Stimulated activated CD8-positive, alpha-beta memory T cell treated with anti-CD3 and anti-CD28 coated beads, Interleukin-2, amount 100 ng/mL, for 48 hours (primary cell): ENCODE results near the gene SPR.
"Not testable (repeated sequence)": the region's sequence is repeated elsewhere in the genome, so short reads cannot be mapped to it uniquely, and the experiment has no call there.

Source experiments
- DNase-seq, 2 donors: peaks; one replicate each; pipeline ENCODE4 v3.0.0-alpha.2; 2020; ENCODE audit warnings: low read depth in 2 of 2

SPR gene

GRCh38 chr2:72888438-72889202 lies 1.4 kb downstream of the SPR start:
- DNase-seq, result no peak

GRCh38 chr2:72889991-72890390 lies 2.8 kb downstream of the SPR start:
- no peak for DNase-seq

DNA sequence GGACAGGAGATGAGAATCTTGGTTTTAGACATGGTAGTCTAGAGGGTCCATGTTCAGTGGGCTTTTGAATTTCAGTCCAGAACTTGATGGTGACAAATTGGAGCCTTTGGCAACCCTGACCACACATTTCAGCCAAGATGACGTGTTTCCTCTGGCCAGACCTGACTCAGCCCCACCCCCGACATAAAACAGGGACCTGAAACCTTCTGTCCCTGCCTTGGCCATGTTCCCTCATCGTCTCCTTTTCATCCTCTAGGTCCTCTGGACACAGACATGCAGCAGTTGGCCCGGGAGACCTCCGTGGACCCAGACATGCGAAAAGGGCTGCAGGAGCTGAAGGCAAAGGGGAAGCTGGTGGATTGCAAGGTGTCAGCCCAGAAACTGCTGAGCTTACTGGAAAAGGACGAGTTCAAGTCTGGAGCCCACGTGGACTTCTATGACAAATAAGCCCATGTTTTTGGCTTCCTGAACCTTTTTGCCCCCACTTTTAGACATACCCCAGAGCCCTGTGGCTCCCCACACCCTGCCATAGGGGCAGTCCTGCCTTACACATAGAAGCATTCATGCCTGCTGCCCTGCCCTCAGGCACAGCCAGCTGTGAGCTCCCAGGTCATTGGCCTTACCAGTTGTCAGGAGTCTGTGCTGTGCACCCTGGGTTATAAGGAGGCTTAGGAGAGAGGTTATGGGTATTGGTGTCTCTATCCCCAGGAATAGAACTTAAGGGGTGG lies 4.0 kb downstream of the SPR start:
- no peak for DNase-seq

GRCh38 chr2:72892506-72893173 lies 5.4 kb downstream of the SPR start:
- peak; percentile 34 to 40 for DNase-seq

DNA sequence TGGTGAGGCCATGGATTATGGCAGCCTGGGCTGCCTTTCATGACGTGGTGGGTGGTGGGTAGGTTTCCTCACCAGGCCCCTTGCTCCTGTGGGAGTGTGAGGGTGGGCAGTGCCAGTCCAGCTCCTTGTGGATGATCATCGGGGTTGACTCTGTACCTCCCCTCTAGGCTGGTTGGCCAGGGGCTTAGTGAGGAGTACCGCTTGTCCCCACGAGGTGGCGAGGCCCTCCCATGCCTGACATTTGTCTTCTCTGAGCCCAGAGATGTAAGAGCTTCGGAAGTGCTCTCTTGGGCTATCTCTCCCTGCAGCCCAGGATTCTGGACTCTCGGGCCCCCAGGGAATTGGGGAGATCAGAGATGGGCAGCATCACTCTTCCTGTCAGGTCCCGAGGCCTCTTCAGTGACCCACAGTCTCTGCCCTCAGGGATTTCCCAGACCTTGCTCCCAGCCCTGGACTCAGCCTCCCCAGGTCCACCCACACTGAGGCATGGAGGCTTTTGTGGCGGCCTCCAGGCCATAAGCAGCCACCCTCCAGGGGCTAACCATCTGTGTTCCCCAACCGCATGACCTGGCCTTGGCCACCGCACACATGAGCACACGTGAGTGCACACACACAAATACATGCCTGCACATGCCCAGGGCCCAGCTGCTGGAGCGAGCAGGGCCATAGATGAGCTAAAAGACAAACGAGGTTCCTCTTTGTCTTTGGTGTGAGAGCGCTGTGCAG lies 6.5 kb downstream of the SPR start:
- peak in 1 of 2 donors; percentile 37 for DNase-seq

- no peak for DNase-seq
Observed at GRCh38 chr2:72894514-72894913, 7.3 kb downstream of the SPR start.

- DNase-seq, result no peak
Observed at GRCh38 chr2:72895154-72895553, 7.9 kb downstream of the SPR start.

GRCh38 chr2:72895759-72896281 lies 8.6 kb downstream of the SPR start:
- no peak for DNase-seq

DNA sequence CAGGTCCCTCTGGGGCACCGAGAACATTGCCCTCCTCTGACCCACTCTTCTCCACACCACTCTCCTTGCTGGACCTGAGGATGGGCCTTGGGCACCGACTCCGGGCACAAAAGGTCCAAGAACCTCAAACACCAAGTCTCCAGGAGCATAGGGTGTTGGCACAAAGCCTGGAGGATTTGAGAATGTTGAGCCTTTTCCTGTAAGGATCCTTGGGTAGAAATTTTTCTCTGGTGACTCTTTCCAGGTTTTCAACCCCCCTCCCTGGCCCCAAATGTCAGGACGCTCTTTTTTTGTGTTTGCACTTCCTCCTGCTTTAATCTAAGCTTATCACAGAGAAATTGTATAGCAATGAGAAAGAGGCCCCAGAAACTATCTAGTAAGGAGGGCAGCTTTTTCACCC lies 9.2 kb downstream of the SPR start:
- no peak for DNase-seq

GRCh38 chr2:72897785-72898584 lies 10.8 kb downstream of the SPR start:
- DNase-seq, result no peak

- DNase-seq, result no peak
Observed at GRCh38 chr2:72898585-72898906, 11.3 kb downstream of the SPR start.

- DNase-seq, result no peak
Observed at GRCh38 chr2:72900191-72900825, 13.1 kb downstream of the SPR start.

DNA sequence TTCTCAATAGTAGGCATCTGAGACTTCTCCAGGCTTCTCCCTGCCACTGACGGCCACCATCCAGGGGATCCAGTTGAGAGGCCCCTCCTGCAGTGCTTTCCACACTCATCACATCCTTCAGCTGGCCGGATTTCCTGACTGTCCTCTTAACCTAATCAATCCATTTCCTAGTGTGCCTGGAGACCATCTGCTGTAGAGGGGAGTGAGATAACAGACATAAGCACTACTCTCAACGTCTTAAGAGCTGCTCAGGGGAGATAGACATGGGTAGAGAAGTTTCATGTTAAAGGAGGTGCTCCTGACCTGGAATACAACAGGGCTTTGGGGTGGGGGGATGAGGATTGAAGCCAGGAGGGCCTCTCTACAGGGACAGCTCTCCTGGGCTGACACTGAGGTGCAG lies 14.2 kb downstream of the SPR start:
- no peak for DNase-seq

GRCh38 chr2:72907369-72907768 lies 20.2 kb downstream of the SPR start:
- not testable (repeated sequence) for DNase-seq

- no peak for DNase-seq
Observed at GRCh38 chr2:72908741-72909140, 21.5 kb downstream of the SPR start.

DNA sequence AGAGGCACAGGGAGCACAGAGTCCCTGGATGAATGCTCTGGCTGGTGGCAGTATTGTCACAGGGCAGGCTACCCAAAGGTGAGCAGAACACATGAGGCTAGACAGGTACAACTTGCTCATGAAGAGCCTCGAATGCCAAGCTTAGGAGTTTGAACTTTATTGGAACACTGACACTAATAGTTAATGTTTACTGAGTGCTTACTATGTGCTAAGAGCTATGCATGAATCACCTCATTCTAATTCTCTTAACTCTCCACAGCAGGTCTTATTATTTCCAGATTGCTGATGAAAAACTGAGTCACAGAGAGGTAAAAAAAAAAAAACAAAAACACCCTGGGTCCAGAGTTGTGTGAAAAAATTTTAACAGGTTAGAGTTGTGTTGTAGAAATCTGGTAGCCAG lies 24.0 kb downstream of the SPR start:
- DNase-seq, result no peak

GRCh38 chr2:72913486-72914205 lies 26.4 kb downstream of the SPR start:
- no peak for DNase-seq

GRCh38 chr2:72914206-72914559 lies 27.0 kb downstream of the SPR start:
- no peak for DNase-seq

GRCh38 chr2:72914589-72915319 lies 27.5 kb downstream of the SPR start:
- no peak for DNase-seq
